G401 (cell line): Measurements from ENCODE around the gene MFNG. TPM values are rescaled to one million over a fixed set of nuclear protein-coding genes. Genes with fewer than 3 reads are reported as not detected.

Experiments
- total RNA-seq: library from RNA; depleted of rRNA; stranded (reverse); fragments of >200 nt; shearing (Covaris generic); gene quantifications from 2 replicates; pipeline ENCODE4 v1.2.3, GENCODE V29; 2014; rRNA removed

The MFNG gene
- total RNA-seq, 1 experiment from 2014 or later: 3.3 TPM

Other genes with a start within 250 kb of the MFNG start
- gene RAC2, start 242.1 kb downstream of the MFNG start, total RNA-seq: not detected in 2 replicates
- gene CYTH4, start 203.9 kb downstream of the MFNG start, total RNA-seq: not detected in 2 replicates
- gene ELFN2, start 58.9 kb downstream of the MFNG start, total RNA-seq: under 0.01 TPM in 1 of 2 replicates, not detected in the other
- 18.3 and 26.0 TPM in 2 replicates for gene CARD10, start 33.0 kb upstream of the MFNG start, total RNA-seq
- gene CDC42EP1, start 74.1 kb upstream of the MFNG start, total RNA-seq: 25.2 and 32.6 TPM in 2 replicates
- gene LGALS2, start 93.7 kb upstream of the MFNG start, total RNA-seq: not detected in 2 replicates
- gene GGA1, start 122.5 kb upstream of the MFNG start, total RNA-seq: 42.0 and 42.5 TPM in 2 replicates
- gene SH3BP1, start 153.3 kb upstream of the MFNG start, total RNA-seq: 13.2 and 21.9 TPM in 2 replicates
- 49.0 and 62.3 TPM in 2 replicates for gene PDXP, start 172.3 kb upstream of the MFNG start, total RNA-seq
- 435 and 601 TPM in 2 replicates for gene LGALS1, start 189.3 kb upstream of the MFNG start, total RNA-seq
- gene NOL12, start 200.0 kb upstream of the MFNG start, total RNA-seq: 30.2 and 44.8 TPM in 2 replicates
- 80.9 and 98.8 TPM in 2 replicates for gene TRIOBP, start 210.7 kb upstream of the MFNG start, total RNA-seq